COR-L47 (cell line): ENCODE results near the gene DNMBP.
"Not testable (repeated sequence)": the region's sequence is repeated elsewhere in the genome, so short reads cannot be mapped to it uniquely, and the experiment has no call there.

Experiments
- DNase-seq: peaks from one replicate; lab custom pipeline; 2025; lab: John Stamatoyannopoulos, UW

The DNMBP gene

DNA sequence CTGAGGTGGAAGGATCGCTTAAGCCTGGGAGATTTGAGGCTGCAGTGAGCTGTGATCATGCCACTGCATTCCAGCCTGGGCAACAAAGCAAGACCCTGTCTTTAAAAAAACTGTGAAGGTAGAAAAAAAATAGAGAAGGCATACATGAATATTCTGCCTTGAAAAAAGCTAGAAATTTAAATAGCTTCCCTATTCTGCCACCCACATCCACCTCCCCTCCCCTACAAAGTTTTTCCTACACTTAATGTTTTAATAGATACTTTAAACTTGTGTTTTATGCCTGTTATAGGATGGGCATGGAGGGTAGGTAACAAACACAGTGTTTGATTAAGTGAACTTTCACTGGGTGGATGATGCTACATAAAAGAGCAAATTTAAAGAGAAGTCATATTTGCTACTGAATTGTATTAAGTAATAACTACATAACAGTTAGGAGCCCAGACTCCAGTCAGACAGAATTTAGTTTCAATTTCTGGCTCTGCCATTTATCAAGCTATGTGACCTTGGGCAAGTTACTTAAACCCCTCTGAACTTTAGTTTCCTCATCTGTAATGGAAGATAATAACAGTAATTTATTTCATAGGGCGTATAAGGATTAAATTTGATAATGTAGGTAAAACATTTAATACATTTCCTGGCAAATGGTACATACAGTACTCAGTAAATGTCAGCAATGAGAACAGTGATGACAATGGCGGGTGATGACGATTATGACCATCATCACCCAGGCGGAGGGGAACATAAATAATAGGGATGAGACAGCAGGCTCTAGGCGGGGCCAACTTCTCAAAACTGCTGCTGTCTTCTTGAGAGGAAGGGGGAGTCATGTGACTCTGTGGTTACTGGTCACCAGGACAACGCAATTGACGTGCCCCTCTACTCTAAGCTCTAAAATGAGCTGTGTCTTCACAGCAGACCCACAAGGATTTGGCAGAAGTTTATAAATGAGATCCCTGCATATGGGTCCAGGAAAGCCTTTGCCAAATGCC, 15.8 kb downstream of the DNMBP start:
- DNase-seq: no peak

DNA sequence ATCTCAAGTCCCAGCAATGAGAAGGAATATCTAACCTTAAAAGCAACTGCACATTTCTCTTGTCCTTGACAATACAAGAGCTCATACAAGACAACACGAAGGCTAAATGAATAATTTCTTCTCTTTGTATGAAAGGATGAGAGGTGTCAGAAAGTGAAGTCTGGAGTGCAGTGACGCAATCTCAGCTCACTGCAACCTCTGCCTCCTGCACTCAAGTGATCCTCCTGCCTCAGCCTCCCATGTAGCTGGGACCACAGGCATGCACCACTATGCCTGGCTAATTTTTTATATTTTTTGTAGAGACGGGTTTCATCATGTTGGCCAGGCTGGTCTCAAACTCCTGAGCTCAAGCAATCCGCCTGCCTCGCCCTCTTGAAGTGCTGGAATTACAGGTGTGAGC, 24.1 kb downstream of the DNMBP start:
- not testable (repeated sequence) for DNase-seq

DNA sequence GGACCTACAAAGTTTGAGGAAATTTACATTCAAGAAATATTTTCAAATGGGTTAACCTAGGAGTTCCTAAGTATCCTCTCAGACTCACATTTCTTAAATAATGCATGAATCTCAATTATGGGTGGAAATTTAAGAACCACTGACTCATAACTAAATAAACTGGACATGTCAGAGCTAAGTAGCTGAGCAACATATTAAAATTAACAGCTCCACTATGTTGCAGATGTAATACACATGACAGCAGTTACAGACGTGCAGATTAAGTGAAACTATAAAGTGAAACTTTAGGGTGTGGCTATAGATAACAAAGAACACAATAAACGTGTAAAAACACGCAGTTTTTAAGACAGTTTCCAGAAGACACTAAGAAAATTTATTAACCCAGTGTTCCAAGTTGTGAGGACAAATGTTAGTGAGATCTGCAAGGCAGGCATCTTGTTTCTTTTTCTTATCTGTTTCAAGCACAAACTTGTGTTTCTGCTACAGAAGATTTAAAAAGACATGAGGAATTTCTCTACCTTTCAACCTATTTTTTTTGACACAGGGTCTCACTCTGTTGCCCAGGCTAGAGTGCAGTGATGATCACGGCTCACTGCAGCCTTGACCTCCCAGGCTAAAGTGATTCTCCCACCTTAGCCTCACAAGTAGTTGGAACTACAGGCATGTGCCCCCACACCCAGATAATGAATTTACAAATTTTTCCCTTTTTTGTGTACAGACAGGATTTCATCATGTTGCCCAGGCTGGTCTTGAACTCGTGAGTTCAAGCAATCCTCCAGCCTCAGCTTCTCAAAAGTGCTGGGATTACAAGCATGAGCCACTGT, 25.3 kb downstream of the DNMBP start:
- no peak for DNase-seq

DNA sequence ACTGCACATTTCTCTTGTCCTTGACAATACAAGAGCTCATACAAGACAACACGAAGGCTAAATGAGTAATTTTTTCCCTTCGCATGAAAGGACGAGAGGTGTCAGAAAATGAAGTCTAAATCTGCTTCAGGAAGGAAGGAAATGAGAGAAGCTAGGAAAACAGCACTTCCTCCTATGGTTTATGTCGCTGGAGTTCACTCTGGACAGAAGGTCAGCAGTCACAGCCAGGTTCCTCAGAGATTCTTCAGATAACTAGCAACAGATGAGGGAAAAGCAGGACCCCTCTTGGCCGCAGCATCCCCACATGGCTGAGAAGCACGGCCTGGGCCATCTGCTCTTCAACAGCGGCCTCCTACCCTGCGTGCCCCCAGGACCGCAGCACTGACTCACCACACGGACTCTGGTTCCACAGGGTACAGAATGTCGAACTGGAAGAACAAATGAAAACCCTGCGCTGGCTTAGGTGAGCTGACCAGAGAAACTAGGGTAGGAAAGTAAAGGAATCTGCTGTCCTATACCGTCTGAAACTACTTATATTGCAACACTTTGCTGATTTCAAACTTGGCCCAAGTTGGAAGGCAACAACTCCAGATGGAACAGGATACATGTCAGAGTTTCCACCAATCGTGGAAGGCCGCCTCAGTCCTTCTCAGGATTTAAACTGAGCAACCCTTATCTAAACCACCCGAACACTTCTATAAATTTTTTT, 26.3 kb downstream of the DNMBP start:
- DNase-seq: no peak

DNA sequence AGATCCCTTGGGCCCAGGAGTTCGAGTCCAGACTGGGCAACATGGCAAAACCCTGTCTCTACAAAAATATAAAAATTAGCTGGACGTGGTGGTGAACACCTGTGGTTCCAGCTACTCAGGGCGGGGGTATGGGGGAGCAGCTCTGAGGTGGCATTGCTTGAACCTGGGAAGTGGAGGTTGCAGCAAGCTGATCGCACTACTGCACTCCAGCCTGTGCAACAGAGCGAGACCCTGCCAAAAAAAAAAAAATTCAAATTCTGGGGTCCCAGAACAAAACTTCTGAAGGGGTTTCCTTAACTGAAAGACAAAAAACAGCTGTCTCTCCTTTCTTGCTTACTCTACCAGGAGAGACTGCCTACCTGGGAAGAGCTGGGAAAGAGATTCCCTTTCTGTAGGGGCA, 27.0 kb downstream of the DNMBP start:
- DNase-seq: no peak

DNA sequence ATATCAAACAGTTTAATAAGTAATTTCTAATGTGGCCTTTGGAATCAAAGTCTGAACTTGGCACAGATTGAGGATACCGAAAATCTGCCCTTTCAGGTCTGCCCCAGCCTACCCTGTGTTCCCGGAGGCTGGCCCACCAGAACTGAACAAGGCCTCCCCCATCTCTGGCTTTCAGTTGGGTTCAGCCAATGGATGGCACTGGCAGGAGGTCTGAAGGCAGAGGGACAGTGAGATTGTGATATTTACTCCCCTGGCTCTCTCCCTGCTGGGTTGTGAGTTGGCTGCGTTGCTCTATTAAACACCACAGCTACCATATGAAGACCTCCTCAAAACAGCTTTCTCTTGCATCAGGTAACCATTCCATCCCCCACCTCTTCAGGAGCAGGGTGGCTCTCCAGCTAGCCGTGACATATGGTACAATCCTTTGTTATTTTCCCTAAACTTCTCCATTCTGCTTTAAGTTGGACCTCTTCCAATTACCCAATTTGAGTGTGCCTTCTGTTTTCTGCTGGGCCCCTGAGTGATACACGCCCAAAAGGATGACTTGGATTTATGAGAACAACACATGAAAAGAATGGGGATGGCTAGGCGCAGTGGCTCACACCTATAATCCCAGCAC, 28.1 kb downstream of the DNMBP start:
- DNase-seq: no peak

DNA sequence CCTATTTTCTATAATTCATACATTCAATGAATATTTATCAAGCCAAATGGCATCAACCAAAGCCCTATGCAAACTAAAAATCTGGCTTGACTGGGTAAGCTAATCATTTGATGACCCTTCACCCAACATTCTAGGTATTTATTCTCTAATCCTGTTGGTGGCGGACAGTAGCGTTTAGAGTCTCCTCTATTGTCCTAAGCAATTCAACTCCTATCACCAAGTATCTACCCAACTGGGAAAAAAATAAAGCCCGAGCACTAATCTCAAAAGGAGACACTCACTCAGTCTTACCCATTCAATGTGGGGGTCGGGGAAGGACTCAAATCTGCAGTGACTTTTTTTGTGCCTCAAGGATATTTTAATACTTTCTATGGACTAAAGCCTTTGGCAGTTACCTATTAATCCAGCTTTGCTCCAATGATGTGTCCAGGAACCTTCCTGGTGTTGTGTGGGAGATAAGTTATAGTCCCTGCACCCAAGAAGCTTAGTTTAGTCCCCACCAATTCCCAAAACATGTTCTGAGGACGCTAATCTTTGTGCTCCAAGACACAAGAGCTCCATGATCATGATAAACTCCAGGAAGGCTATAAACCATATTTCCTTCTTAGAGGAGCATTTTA, 30.6 kb downstream of the DNMBP start:
- no peak for DNase-seq

DNA sequence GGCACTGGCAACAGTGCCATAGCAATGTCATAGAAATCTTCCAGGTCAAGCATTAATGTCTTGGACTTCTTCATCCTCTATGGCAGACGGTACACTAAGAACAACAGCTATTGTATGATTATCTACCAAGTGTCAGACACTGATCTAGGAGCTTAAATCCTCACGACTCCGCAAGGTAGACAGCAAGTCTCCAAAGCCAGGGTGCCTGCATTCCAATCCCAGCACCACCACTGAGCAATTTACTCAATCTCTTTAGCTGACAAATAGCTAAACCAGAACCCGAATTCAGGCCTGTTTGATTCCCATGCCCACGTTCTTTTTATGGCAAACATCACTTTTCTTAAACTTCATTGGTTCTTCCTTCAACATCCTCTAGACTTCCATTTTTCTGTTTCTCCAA, 31.8 kb downstream of the DNMBP start:
- DNase-seq: no peak

DNA sequence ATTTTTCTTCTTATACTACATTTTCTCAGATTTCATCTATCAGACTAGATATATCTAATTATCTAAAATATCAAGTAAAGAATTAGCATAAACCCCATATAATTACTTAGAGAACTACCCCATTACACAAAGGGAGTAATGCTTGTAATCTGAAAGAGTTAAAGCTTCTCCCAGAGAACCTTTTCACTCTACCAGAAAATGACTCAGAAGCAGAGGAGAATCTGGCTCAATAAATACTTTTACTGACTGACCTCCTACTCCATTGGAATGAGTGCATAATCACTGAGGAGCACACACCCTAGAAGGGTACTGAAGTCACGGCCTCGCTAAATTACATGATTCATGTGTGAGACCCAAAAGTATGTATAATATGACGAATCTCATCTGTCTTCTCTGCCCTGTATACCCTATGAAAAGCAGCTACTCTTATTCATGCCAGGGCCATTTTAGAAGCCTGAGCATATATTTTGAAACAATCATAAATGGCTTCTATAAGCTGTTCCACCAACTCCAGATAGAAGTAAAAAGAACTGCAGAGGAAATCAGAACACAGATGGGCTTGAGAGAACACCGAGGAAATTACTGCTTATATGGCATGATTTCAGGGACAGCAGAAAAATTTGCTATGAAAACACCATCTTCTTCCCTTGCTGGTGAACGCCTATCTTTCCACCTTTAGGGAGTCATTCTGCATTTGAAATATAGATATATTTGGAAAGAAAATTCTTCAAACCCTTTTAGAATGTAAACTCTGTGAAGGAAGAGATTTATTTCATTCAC, 32.7 kb downstream of the DNMBP start:
- DNase-seq: no peak

DNA sequence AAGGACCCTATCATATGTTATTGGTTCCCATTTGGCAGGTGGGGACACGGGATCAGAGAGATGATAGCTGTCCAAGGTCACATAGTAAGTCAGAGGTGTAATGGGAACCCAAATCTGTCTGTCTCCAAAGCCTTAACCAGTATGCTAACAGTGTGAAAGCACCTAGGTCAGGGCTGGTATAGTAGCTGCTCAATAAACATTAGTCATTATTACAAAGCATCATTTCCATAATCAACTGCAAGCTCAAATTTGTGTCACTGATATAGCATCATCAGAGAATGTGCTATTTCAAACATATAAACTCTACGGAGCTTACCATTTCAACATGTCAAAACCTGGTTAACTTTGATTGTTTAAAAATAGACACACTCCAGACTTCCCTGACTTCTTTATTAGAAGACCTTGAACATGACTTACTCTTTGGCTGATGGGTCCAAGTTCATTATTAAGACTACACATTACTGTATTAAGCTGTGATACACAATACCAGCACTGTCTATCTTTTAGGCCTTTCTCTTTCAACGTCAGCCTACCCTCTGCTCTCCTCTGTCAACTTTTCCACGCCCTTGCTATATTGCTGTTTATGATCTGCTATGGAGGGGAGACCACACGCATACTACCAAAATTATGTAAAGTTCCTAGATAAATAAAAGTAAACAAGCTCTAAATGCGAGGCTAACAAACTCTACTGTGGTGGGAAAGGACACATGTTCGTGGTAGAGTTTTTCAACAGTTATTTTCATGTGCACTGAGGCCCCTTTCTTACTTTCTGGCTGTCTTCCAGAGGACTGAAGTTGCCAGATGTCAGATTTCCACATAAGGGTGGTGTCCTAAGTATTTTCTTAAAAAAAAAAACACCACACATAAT, 33.6 kb downstream of the DNMBP start:
- no peak for DNase-seq

DNA sequence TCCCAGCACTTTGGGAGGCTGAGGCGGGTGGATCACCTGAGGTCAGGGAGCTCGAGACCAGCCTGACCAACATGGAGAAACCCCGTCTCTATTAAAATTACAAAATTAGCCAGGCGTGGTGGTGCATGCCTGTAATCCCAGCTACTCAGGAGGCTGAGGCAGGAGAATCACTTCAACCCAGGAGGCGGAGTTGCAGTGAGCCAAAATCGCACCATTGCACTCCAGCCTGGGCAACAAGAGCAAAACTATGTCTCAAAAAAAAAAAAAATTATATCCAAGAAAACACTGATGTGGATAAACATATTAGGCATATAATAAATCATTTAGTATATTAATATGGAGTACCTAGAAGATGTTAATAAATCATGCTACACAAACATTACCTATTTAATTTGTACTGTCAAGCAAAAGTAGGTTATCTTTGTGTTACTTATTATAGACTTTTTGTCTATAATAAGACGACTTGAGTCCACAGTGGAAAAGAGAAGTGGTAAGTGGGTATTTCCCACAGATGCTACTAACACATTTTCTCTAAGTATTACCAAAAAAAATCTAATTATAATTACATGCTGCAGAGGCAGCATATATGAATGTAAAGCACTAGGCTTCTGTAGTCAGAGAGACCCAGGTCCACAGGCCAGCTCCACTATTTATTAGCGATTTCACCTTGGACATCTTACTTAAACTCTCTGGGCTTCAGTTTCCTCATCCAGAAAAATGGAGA, 34.5 kb downstream of the DNMBP start:
- no peak for DNase-seq

DNA sequence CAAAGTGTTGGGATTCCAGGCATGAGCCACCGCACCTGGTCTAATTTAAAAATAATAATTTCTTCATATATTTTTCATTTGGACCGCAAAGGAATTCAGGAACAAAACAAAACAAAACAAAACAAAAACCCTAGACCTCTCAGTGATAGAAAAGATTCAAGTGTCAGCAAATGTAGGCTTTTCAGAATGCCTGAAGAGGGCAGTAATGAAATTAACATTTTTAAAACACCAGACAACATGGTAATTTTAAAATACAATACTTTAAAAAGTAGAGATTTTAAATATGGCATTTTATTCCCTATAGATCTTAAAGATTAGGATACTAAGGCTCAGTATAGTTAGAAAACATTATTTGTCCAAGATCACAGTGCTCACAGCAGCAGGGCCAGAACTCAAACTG, 36.6 kb downstream of the DNMBP start:
- DNase-seq: no peak

DNA sequence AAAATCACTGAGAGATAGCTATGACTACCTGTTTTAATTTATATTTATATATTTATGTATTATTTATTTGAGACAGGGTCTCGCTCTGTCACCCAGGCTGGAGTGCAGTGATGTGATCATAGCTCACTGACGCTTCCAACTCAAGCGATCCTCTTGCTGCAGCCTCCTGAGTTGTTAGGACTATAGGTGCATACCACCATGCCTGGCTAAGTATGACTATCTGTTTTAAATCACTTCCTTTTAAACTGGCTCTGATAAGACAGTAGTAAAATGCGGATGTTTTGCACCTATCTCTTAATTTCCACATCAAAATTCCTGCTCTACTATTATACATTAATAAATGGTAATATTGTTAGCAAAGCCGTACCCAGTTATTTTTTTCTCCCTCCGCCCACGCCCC, 41.8 kb downstream of the DNMBP start:
- no peak for DNase-seq

DNA sequence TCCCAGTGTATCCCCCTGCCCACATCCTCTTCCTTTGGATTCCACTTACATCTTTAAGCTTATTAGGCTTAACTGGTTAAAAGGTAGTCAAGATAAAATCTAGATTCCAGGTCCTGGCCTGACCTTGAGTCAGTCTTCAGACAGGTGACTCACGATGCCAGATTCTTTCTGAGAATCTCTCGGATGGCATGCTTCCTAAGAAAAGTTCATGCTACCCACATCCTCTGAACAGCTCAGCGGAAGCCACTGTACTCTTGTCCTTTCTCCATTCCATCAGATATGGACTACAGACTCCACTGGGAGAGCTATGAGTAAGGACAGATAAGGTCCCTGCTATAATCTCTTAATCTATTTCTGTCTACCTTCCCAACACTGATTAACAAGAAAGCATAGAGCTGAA, 43.4 kb downstream of the DNMBP start:
- no peak for DNase-seq

DNA sequence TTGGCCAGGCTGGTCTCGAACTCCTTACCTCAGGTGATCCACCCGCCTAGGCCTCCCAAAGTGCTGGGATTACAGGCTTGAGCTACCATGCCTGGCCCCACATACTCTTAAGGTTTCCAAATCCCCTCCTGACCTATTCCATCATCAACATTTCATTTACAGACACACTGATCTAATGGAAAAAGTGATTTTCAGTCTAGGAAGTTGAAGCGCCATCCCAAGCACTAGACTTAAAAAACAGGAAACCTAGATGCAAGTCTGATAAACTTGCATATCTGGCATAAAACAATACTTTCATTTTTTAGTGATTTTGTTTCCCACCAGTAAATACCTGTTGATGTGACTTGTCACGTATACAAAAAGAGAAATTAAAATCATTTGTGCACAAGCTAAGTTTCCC, 44.0 kb downstream of the DNMBP start:
- no peak for DNase-seq

DNA sequence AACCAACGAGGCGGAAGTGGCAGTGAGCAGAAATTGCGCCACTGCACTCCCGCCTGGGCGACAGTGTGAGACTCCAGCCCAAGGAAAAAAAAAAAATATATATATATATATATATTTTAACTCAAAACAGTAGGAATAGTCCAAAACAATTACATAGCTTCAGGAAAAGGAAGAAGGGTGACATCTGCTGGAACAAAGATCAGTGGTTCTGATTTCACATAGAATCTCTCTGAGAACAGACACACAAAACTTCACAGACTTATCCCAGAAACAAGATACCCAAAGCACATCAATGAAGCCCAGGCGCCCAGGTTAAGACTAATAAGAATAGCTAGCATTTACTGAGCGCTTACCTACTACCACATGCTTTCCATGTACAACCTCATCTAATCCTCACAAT, 45.0 kb downstream of the DNMBP start:
- DNase-seq: no peak

DNA sequence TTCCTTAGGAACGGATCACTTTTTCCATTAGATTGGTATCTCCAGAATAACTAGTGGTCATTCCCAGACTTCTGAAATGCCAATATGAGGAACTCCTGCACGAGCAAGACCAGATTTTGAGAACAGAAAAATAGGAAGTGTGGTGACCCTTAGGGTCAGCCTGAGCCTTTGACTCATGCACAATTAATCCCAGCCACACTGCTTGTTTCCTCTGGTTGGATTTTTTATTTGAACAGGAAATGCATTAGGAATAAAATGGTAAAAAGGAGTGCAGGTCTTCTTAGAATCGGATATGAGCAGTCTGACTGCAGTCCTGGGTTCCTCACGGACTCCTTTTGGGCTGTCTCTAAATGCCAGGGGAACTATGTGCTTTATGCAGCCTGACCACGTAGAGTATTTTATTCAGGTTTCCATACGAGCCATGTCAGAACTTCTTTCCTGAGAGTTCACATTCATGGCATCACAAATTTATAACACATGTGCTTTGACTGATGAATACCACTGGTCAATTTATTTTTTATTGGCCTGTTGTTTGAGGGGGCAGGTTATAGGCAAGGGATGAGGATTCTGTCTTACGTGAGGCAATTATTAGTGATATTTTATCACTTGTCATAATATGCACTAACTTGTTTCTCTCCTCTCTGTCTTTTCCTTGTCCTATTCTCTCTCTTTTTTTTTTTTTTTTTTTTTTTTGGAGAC, 46.1 kb downstream of the DNMBP start:
- not testable (repeated sequence) for DNase-seq

DNA sequence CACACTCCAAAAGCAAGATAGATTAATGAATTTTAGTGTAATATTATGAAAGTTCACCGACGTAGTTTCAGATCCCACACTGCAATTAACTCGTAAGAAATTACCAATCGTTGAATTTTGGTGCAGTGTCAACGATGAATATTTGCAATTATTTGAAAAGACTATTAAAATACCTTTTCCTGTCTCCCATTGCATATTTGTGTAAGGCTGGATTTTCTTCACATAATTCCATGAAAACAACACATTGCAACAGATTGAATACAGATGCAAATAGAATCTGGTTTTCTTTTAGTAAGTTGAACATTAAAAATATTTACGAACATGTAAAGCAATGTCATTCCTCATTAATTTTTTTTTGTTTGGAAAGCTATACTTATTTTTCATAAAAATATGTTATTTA, 50.9 kb downstream of the DNMBP start:
- no peak for DNase-seq
